ENCODE data around the gene ANKHD1. TPM values are rescaled to one million over a fixed set of nuclear protein-coding genes. Genes with fewer than 3 reads are reported as not detected.

ANKHD1 gene
- total and polyA plus RNA-seq, 4 donors: 33.2 to 116 (median 60.1) TPM

- TF ChIP-seq FOXA2 (IDR thresholded peaks at IDR 0.05) (no peak), JUND (IDR thresholded peaks at IDR 0.05) (no peak)
Observed at GRCh38 chr5:140573683-140574082, 172.1 kb downstream of the ANKHD1 start (continued).

GRCh38 chr5:140574165-140574564 lies 172.5 kb downstream of the ANKHD1 start:
- peak overlapping the region; percentile 69 to 76 for H3K27ac ChIP-seq (ENCODE audit: low read depth in 1 of 2, low read length in 2 of 2)
- 14% methylated on average over 3 of the region's 3 CpGs for WGBS

More at GRCh38 chr5:140574165-140574564, 172.5 kb downstream of the ANKHD1 start:
- Histone ChIP-seq H3K27me3 (ENCODE audit: control insufficient read depth in 4 of 4, insufficient read depth in 4 of 4, low read length in 3 of 4) (no peaks in the 10 kb centered on the region), H3K4me3 (ENCODE audit: low read depth in 1 of 3, low read length in 3 of 3) (no peak overlapping the region), H3K36me3 (ENCODE audit: control insufficient read depth in 4 of 4, insufficient read depth in 3 of 4, low read depth in 1 of 4, low read length in 3 of 4) (no peaks in the 10 kb centered on the region), H3K9ac (ENCODE audit: low read depth in 1 of 2, low read length in 2 of 2) (no peak overlapping the region), H3K9me3 (ENCODE audit: control insufficient read depth in 4 of 4, low read length in 3 of 4) (no peaks in the 10 kb centered on the region), H3K4me1 (ENCODE audit: control insufficient read depth in 4 of 4, insufficient read depth in 4 of 4, low read length in 3 of 4) (peaks cover 14 to 47% (median 36%) of the 10 kb centered on the region in 4 donors)
- DNase-seq (ENCODE audit: low spot score): no peak
- TF ChIP-seq FOXA2 (IDR thresholded peaks at IDR 0.05) (peak; percentile 75), TAF1 (conservative IDR thresholded peaks at IDR 0.05) (no peak), ATF3 (IDR thresholded peaks at IDR 0.05) (peak; percentile 92), HNF4A (conservative IDR thresholded peaks at IDR 0.05) (peak; percentile 77 to 81), FOXA1 (IDR thresholded peaks at IDR 0.05) (peak; percentile 34), HNF4G (IDR thresholded peaks at IDR 0.05) (peak; percentile 20), GABPA (IDR thresholded peaks at IDR 0.05 in 1 of 2, conservative IDR thresholded peaks at IDR 0.05 in 1 of 2) (peak in 1 of 2 donors; percentile 67), JUND (IDR thresholded peaks at IDR 0.05) (peak; percentile 29 to 79), YY1 (IDR thresholded peaks at IDR 0.05) (peak; percentile 92), SP1 (IDR thresholded peaks at IDR 0.05) (peak; percentile 88), CTCF (IDR thresholded peaks at IDR 0.05; ENCODE audit: low read depth, low read length, missing input control) (no peak), NR2F2 (IDR thresholded peaks at IDR 0.05) (peak; percentile 98), RXRA (IDR thresholded peaks at IDR 0.05) (peak; percentile 98), ZBTB33 (IDR thresholded peaks at IDR 0.05) (peak; percentile 81), RAD21 (IDR thresholded peaks at IDR 0.05) (peak; percentile 53 to 68), EGR1 (IDR thresholded peaks at IDR 0.05; ENCODE audit: low read depth in 2 of 2) (peak; percentile 78 to 96)
- TF ChIP-seq, protein P1, sequence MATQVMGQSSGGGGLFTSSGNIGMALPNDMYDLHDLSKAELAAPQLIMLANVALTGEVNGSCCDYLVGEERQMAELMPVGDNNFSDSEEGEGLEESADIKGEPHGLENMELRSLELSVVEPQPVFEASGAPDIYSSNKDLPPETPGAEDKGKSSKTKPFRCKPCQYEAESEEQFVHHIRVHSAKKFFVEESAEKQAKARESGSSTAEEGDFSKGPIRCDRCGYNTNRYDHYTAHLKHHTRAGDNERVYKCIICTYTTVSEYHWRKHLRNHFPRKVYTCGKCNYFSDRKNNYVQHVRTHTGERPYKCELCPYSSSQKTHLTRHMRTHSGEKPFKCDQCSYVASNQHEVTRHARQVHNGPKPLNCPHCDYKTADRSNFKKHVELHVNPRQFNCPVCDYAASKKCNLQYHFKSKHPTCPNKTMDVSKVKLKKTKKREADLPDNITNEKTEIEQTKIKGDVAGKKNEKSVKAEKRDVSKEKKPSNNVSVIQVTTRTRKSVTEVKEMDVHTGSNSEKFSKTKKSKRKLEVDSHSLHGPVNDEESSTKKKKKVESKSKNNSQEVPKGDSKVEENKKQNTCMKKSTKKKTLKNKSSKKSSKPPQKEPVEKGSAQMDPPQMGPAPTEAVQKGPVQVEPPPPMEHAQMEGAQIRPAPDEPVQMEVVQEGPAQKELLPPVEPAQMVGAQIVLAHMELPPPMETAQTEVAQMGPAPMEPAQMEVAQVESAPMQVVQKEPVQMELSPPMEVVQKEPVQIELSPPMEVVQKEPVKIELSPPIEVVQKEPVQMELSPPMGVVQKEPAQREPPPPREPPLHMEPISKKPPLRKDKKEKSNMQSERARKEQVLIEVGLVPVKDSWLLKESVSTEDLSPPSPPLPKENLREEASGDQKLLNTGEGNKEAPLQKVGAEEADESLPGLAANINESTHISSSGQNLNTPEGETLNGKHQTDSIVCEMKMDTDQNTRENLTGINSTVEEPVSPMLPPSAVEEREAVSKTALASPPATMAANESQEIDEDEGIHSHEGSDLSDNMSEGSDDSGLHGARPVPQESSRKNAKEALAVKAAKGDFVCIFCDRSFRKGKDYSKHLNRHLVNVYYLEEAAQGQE (IDR thresholded peaks at IDR 0.05): peak; percentile 68
- TF ChIP-seq, protein P2, sequence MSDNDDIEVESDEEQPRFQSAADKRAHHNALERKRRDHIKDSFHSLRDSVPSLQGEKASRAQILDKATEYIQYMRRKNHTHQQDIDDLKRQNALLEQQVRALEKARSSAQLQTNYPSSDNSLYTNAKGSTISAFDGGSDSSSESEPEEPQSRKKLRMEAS (IDR thresholded peaks at IDR 0.05): peak; percentile 90
